GM21576 (cell line): Measurements from ENCODE around the gene TAS2R40.
"Not testable (repeated sequence)": the region's sequence is repeated elsewhere in the genome, so short reads cannot be mapped to it uniquely, and the experiment has no call there.

ENCODE experiments used
- ATAC-seq: cut with Tn5 transposase; IDR thresholded peaks from one replicate; pipeline ENCODE4 v1.9.1; 2021; ENCODE audit warnings: mild to moderate bottlenecking, moderate library complexity; ENCODE audit not compliant: unreplicated experiment

Gene TAS2R40

DNA sequence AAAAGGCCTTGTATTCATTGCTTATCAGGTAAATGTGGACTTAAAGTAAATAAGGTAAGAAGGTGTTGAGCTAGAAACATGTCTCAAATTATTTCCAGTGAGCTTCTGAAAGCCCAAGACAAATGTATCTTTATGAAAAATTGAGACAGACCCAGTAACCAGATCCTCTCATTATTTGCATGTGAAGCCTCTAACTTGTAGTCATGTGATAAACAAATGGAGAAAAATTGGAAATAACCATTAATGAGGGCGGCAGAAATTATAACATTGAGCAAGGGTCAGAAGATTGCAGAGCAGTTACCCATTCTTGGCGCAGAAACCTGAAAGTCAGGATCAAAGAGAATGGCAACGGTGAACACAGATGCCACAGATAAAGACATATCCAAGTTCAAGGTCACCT, at the start of gene TAS2R40:
TAS2R40 (plus strand) TSS at position 301 of the 400 bp plus-strand sequence; CDS start at position 343, 42 bp downstream.
- ATAC-seq: no peak

- no peak for ATAC-seq
Observed at GRCh38 chr7:143172354-143172753, 49.5 kb upstream of the TAS2R40 start.

- ATAC-seq: no peak
Observed at GRCh38 chr7:143176128-143176527, 45.7 kb upstream of the TAS2R40 start.

DNA sequence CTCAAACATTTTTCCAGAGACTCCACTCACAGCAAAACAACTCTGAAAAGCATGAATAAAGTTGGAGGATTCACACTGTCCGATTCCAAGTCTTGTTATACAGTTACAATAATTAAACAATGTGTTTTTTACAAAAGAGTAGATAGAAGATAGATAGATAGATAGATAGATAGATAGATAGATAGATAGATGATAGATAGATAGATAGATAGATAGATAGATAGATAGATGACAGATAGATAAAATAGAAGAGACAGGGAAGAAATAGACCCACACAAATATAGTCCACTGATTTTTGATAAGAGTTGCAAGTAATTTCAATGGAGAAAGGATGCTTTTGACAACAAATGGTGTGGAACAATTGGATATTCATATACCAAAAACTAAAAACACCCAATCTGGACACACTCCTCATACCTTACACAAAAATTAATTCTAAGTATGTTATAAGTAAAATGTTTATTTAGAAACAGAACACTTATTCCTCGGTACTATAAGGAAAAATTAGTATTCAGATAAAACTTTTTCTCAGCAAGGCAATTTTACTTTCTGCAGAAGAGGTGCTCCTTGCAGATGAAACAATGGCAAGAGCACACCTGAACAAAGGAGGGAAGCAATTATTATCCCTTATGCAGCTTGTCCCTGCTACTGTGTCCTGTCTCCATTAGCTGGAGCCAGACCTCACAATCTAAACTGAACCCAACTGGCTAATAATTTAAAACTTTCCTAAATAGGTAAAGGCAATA, 44.3 kb upstream of the TAS2R40 start:
- no peak for ATAC-seq

DNA sequence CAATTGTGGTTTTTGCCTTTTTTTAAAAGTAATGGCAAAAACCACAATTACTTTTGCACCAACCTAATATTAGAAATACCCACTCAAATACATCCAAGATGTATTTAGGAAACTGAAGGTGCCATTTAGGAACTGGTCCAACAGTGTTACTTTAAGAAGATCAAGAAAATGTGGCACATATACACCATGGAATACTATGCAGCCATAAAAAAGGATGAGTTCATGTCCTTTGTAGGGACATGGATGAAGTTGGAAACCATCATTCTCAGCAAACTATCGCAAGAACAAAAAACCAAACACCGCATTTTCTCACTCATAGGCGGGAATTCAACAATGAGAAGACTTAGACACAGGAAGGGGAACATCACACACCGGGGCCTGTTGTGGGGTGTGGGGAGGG, 41.1 kb upstream of the TAS2R40 start:
- not testable (repeated sequence) for ATAC-seq

DNA sequence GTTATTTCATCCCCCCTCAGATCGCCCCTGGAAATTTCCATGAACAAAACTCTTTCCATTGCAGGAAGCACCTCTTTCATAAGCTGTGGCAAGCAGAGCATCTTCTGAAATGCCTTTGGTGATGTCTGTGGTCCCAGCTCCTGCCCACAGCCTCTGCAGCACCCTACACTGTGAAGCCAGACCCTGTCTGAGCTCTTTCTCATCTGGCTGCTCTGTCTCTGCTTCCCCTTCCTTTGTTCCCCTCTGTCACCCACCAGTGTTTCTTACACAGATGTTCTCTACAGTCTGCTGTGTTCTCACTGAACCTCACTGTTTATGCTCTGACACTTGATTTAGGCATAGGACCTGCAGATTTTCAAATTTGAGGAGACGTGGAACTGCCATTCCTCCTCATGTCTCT, 40.5 kb upstream of the TAS2R40 start:
- ATAC-seq: no peak

- ATAC-seq: no peak
Observed at GRCh38 chr7:143183024-143183423, 38.8 kb upstream of the TAS2R40 start, which contains the start of gene TAS2R39. Gene TAS2R39, plus strand, starts transcription at chr7:143183419. Its CDS starts 0 bp downstream, at chr7:143183419.

- no peak for ATAC-seq
Observed at GRCh38 chr7:143185551-143185950, 36.3 kb upstream of the TAS2R40 start.

DNA sequence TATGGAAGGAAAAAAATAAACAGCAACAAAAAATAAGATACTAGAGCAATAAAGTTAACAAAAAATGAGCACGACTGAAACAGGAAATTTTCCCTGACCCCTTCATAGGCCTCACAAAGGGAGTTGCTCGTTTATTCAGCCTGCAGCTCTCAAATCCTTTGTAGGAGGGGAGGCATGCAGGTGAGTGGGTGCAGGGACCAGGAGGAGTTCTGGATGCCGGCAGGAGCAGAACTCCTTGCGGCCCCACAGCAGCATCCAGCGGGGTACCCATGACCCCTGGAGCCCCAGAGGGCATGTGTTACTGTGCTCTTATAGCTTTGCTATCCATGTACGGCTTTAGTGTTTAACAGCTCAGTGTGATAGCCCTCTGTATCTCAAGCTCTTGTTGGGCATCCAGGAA, 32.8 kb upstream of the TAS2R40 start:
- no peak for ATAC-seq

GRCh38 chr7:143193880-143194279, 28.0 kb upstream of the TAS2R40 start:
- ATAC-seq: no peak

DNA sequence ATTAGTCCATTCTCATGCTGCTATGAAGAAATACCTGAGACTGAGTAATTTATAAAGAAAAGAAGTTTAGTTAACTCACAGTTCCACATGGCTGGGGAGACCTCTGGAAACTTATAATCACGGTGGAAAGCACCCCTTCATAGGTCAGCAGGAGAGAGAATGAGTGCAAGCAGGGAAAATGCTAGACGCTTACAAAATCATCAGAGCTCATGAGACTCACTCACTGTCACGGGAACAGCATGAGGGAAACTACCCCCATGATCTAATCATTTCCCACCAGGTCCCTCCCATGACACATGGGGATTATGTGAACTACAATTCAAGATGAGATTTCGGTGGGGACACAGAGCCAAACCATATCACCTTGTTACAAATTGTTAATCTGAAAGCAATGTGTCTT, 22.8 kb upstream of the TAS2R40 start:
- peak; percentile 70 for ATAC-seq

GRCh38 chr7:143202161-143202560, 19.7 kb upstream of the TAS2R40 start:
- ATAC-seq: no peak

DNA sequence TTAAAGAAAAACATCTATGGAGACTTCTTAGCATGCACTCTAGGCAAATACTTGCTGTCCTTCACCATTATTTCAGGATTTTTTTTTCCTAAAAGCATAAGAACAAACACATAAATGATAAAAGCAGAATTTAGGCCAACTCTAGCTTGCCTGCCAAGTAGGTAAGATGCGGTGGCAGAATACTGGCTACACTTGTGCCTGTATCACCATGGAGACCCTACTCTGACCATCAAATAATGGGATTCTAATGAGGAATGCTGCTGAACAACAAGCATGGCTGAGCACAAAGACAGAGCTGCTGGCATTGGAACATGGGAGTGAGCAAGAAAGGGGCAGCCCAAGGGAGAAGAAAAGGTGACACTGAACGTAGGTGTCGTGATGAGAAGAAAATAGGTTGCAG, 18.5 kb upstream of the TAS2R40 start:
- ATAC-seq: no peak

DNA sequence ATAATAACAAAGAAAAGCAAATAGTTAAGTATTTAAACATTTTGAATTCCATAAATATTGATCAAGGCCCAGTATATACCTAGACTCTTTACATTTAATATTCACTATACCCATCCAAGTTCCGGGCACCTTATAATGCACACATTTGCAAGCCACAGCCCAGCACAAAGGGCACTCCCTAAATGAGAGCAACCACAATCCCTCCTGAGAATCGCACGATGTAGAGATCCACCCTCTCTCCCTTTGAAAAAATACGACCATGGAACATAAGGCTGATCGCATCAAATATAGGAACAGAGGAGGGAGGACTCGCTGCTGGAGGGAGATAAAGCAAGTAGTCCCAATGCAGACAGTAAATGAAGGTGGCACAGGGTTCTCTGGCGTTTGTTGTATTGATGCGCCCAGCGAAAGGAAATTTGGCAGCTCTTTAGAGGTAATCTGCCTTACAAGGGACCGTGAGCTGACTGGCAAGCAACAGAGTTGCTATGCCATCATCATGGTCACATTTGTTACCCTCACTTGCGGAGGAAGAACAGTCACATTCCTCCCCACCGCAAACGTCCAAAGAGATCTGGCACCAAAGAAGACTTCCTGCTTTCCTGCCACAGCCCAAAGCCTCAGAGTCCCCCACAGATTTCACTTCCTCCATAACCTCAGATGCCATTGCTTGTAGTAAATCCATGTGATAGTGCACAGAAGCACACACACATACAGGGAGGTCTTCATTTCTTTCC, 16.1 kb upstream of the TAS2R40 start:
- peak; percentile 87 for ATAC-seq

DNA sequence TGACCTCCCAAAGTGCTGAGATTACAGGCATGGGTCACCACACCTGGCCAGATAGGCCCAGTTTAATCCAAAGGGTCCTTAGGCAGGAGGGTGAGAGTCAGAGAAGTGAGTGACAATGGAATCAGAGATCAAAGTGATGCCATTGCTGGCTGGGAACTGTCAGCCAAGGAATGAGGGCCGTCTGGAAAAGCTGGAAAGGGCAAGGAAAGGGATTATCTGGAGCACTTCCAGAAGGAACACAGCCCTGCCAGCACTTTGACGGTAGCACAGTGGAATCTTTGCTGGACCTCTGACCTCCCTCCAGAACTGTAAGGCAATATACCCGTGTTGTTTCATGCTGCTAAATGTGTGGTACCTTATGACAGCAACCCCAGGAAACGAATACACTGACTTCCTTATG, 11.3 kb upstream of the TAS2R40 start:
- ATAC-seq: no peak

GRCh38 chr7:143213478-143213877, 8.4 kb upstream of the TAS2R40 start:
- not testable (repeated sequence) for ATAC-seq

DNA sequence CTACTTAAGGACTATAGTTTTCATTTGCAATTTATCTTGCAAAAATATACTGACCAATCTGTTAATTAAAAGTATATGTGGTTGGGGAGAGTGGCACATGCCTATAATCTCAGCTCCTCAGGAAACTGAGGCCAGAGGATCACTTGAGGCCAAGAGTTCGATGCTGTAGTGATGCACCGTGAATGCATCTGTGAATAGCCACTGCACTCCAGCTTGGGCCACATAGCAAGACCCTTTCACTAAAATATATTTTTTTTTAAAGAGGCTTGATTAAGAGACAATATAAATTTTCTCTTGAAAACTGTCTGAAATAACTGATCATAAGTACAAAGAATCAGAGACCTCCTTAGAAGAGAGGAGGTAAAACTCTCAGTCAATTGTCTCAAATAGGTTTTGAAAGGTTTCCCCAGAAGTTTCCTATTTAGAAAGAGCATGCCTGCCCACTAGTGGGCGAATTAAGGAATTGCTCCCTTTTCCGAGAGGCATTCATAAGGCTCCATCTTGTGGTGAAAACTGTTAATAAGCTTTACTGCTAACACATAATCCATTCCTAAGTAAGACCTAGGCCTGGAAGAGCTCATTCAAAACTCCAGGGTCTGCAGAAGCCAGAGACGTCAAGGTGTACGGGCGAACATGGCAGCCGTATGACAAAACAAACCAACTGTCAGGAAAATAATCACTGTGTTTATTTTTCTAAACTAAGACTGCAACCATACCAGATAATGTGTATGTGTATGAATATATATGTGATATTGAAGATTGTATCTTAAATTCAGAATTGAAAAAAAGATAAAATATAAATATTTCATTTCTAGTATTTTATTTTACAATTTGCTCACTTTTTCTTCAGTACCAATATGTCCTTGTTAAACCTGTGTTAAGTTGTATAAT, 6.8 kb upstream of the TAS2R40 start:
- peak; percentile 85 for ATAC-seq

DNA sequence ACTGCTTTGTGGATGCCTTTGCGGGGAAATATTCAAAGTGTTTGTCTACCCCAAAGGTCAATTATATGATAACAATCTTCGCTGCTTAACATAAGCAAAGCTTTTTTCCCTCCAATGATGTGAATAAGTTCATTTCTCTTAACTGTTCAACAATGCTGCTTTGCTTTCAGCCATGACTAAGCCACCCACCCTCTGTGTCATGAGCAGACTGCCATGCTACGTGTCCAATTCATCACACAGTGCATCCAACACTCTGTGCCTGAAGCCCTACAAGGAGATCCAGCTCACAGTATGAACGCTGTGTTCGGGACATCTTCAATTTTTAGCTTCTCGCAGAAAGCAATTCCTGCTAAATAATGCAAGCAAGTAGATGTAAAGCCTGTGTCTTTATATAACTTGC, 5.7 kb upstream of the TAS2R40 start:
- no peak for ATAC-seq

DNA sequence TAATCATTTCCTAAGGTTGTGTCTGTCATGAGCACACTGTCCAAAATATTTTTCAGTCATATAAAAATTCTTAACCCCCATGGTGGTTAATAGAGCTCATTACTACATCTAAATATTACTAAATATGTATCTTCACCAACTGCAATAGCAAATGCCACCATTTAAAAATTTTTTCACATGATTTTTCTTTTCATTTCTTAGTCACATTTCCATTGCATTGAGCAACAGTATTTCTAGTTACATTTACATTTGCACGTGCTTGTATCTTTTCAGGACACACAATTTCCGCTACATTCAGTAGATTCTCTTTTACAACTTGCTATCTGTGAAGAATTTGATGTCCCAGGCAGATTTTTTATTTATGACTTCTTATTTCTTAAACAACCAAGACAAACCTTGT, 5.2 kb upstream of the TAS2R40 start:
- no peak for ATAC-seq

DNA sequence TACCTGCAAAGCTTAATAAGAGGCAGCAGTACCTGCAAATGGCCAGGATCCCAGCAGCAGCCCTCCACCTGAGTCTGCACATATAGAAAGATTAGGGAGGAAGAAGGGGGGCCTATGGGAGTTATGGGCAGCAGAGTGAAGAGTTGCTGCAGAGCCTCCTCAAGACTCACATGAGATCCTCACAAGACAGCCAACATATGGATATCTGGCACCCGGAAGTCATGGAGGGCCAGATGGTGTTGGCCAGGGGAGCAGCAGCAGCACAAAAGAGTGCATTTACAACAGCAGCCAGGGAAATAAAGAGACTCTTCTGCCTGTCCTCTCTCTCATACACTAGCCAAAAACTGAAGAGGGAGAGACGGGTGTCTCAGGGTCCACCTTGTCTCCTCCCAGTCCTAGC, 4.0 kb upstream of the TAS2R40 start:
- ATAC-seq: no peak

DNA sequence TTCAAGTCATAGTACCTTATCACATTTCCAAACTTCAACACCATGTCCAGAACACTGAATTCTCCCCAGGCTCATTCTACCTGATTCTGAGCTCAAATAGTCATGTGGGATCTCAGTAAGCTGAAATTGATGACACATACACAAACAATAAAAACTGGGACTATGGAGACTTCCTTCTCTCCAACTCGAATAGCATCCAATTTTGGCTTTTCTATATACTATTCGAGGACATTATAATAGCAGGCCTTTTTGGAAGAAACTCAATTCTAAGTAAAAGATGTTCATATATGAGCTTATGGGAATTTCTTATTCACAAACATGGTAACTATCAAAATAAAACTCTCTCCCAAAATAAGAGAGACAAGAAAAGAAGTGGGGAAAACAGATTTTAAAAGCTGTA, 551 bp upstream of the TAS2R40 start:
- ATAC-seq: no peak
